ENCODE data around the gene HEXA.

HEXA gene

GRCh38 chr15:72340366-72340765 is 35.4 kb downstream of the HEXA start:
- H3K36me3 ChIP-seq (ENCODE audit: insufficient read depth, low read length) = peaks cover 8% of the 10 kb centered on the region; the same call in 1 of the 2 replicates
- no peak overlapping the region for H3K9ac ChIP-seq (ENCODE audit: low read depth, low read length, poor library complexity, severe bottlenecking)
- no peak overlapping the region for H3K4me2 ChIP-seq (ENCODE audit: low read depth, low read length, poor library complexity, severe bottlenecking)
- no peaks in the 10 kb centered on the region for H3K9me3 ChIP-seq (ENCODE audit: insufficient read depth, low read depth, low read length)
- H3K4me1 ChIP-seq (ENCODE audit: insufficient read depth, low read length, poor library complexity, severe bottlenecking) = no peaks in the 10 kb centered on the region
- H3K27me3 ChIP-seq (ENCODE audit: insufficient read depth, low read length, poor library complexity, severe bottlenecking) = no peaks in the 10 kb centered on the region
- TF ChIP-seq EZH2phosphoT487 (IDR thresholded peaks at IDR 0.05; ENCODE audit: borderline replicate concordance) (no peak), CTCF (conservative IDR thresholded peaks at IDR 0.05; ENCODE audit: low read length) (no peak)
- H3F3A ChIP-seq (ENCODE audit: low read depth) = no peaks in the 10 kb centered on the region
- H4K20me1 ChIP-seq (ENCODE audit: insufficient read depth, low read length, poor library complexity, severe bottlenecking) = no peaks in the 10 kb centered on the region
- no peak overlapping the region for H2AFZ ChIP-seq (ENCODE audit: low read length)
- H3K79me2 ChIP-seq (ENCODE audit: insufficient read depth, low read length) = no peaks in the 10 kb centered on the region
- no peaks in the 10 kb centered on the region for H3K9me2 ChIP-seq (replicated peaks; ENCODE audit: low read depth, low read length)
- no peak overlapping the region for H3K4me3 ChIP-seq (ENCODE audit: low read length, poor library complexity, severe bottlenecking)

- Histone ChIP-seq H4K20me1 (ENCODE audit: insufficient read depth, low read length, poor library complexity, severe bottlenecking) (no peaks in the 10 kb centered on the region), H3K4me1 (ENCODE audit: insufficient read depth, low read length, poor library complexity, severe bottlenecking) (no peaks in the 10 kb centered on the region), H3K9me2 (replicated peaks; ENCODE audit: low read depth, low read length) (no peaks in the 10 kb centered on the region), H3K4me2 (ENCODE audit: low read depth, low read length, poor library complexity, severe bottlenecking) (no peak overlapping the region), H2AFZ (ENCODE audit: low read length) (no peak overlapping the region), H3K27me3 (ENCODE audit: insufficient read depth, low read length, poor library complexity, severe bottlenecking) (no peaks in the 10 kb centered on the region), H3K79me2 (ENCODE audit: insufficient read depth, low read length) (no peaks in the 10 kb centered on the region), H3K9ac (ENCODE audit: low read depth, low read length, poor library complexity, severe bottlenecking) (no peak overlapping the region), H3K4me3 (ENCODE audit: low read length, poor library complexity, severe bottlenecking) (no peak overlapping the region), H3F3A (ENCODE audit: low read depth) (no peaks in the 10 kb centered on the region), H3K36me3 (ENCODE audit: insufficient read depth, low read length) (peaks cover 5% of the 10 kb centered on the region; the same call in 1 of the 2 replicates), H3K9me3 (ENCODE audit: insufficient read depth, low read depth, low read length) (no peaks in the 10 kb centered on the region)
- TF ChIP-seq CTCF (conservative IDR thresholded peaks at IDR 0.05; ENCODE audit: low read length) (no peak), EZH2phosphoT487 (IDR thresholded peaks at IDR 0.05; ENCODE audit: borderline replicate concordance) (no peak)
Observed at GRCh38 chr15:72339777-72340177, 36.0 kb downstream of the HEXA start.

- Histone ChIP-seq H3K9me2 (replicated peaks; ENCODE audit: low read depth, low read length) (no peaks in the 10 kb centered on the region), H3F3A (ENCODE audit: low read depth) (no peaks in the 10 kb centered on the region), H2AFZ (ENCODE audit: low read length) (no peak overlapping the region), H3K4me3 (ENCODE audit: low read length, poor library complexity, severe bottlenecking) (no peak overlapping the region), H3K79me2 (ENCODE audit: insufficient read depth, low read length) (no peaks in the 10 kb centered on the region), H3K36me3 (ENCODE audit: insufficient read depth, low read length) (no peaks in the 10 kb centered on the region), H4K20me1 (ENCODE audit: insufficient read depth, low read length, poor library complexity, severe bottlenecking) (no peaks in the 10 kb centered on the region), H3K27me3 (ENCODE audit: insufficient read depth, low read length, poor library complexity, severe bottlenecking) (no peaks in the 10 kb centered on the region), H3K9me3 (ENCODE audit: insufficient read depth, low read depth, low read length) (no peaks in the 10 kb centered on the region), H3K4me1 (ENCODE audit: insufficient read depth, low read length, poor library complexity, severe bottlenecking) (no peaks in the 10 kb centered on the region), H3K4me2 (ENCODE audit: low read depth, low read length, poor library complexity, severe bottlenecking) (no peak overlapping the region), H3K9ac (ENCODE audit: low read depth, low read length, poor library complexity, severe bottlenecking) (no peak overlapping the region)
- TF ChIP-seq CTCF (conservative IDR thresholded peaks at IDR 0.05; ENCODE audit: low read length) (no peak), EZH2phosphoT487 (IDR thresholded peaks at IDR 0.05; ENCODE audit: borderline replicate concordance) (no peak)
Observed at GRCh38 chr15:72338617-72339321, 37.0 kb downstream of the HEXA start.

Measured in Loucy (cell line).